ENCODE measurements around the gene B4GALNT3.

The B4GALNT3 gene

DNA sequence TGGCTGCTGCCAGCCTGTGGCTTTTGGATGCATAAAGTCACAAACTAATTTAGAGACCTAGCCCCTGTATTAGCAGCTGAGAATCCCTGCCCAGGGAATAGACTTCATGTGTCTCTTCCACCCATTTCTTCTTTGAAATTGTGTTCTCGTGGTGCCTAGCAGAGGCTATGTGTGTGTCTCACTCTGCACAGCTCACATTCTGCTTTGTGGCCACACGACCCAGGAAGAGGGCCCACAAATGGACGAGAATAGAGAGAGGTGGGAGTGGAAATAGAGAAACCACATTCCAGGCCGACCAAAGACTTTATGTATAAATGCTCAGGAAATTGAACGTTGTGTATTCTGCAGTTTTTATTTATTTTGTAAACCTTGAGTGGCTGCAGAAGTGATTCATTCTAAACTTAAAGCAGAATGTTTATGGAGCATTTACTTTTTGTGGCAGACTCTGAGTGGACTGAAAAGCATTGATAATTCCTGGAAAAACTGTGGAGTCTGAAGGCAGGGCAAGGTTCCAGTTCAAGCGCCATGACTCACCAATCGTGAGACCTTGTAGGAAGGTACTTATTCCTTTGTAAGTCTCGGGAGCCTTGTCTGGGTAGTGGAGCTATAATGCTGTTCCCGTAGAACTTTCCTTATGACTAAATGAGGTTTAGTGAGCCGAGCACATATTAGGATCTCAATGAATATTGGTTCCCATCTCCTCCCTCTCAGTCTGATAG lies 9.1 kb downstream of the B4GALNT3 start:
- no peaks in the 10 kb centered on the region for H3K4me1 ChIP-seq (ENCODE audit: control insufficient read depth in 1 of 2, insufficient read depth in 2 of 2, low read length in 2 of 2)
- no peak overlapping the region for H3K27ac ChIP-seq (ENCODE audit: low read length)
- H3K9me3 ChIP-seq (ENCODE audit: control insufficient read depth in 1 of 2, low read length in 2 of 2): no peaks in the 10 kb centered on the region
- peaks cover 10% of the 10 kb centered on the region for H3K27me3 ChIP-seq (ENCODE audit: low read depth, low read length)
- H3K36me3 ChIP-seq (ENCODE audit: control insufficient read depth in 1 of 2, insufficient read depth in 2 of 2, low read length in 2 of 2): no peaks in the 10 kb centered on the region
- H3K4me3 ChIP-seq (ENCODE audit: low read depth in 1 of 2, low read length in 2 of 2): no peak overlapping the region

DNA sequence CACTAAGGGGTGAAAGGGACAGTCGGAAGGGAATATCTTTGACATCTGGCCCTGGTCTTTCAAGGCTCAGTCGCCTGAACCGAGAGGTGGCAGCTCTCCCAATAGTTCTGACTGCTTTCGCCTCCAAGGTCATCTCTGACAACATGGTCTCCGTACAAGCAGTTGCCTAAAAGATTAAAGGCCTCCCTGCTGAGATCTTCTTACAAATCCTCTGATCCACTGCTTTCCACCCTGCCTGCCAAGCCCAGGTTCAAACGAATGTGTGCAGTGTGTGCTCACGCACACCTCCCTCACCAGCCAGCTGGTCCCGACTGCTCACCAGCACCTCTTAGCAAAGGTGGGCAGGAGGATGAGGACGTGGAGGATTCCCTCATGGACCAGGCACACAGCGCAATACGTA lies 10.4 kb downstream of the B4GALNT3 start:
- H3K4me3 ChIP-seq (ENCODE audit: low read depth in 1 of 2, low read length in 2 of 2): no peak overlapping the region
- no peaks in the 10 kb centered on the region for H3K4me1 ChIP-seq (ENCODE audit: control insufficient read depth in 1 of 2, insufficient read depth in 2 of 2, low read length in 2 of 2)
- no peak overlapping the region for H3K27ac ChIP-seq (ENCODE audit: low read length)
- peaks cover 6% of the 10 kb centered on the region for H3K27me3 ChIP-seq (ENCODE audit: low read depth, low read length)
- H3K9me3 ChIP-seq (ENCODE audit: control insufficient read depth in 1 of 2, low read length in 2 of 2): no peaks in the 10 kb centered on the region
- H3K36me3 ChIP-seq (ENCODE audit: control insufficient read depth in 1 of 2, insufficient read depth in 2 of 2, low read length in 2 of 2): no peaks in the 10 kb centered on the region

DNA sequence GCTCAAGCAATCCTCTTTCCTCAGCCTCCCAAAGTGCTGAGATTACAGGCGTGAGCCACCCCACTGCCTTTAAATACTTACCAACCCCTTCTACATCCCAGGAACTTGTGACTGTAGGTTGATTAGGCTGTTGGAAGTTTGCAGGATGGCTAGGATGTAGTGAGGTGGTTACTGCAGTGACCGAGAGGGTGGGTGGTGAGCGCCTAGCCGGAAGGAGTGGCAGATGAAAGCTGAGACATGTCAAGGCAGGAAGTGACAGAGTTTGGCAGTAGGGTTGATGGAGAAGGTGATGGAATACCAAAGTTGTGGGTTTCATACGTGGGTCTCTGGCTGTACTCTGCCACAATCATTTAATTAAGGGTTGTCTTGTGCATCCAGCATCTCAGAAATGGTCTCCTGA lies 13.5 kb downstream of the B4GALNT3 start:
- Histone ChIP-seq H3K4me1 (ENCODE audit: control insufficient read depth in 1 of 2, insufficient read depth in 2 of 2, low read length in 2 of 2) (no peaks in the 10 kb centered on the region), H3K27ac (ENCODE audit: low read length) (no peak overlapping the region), H3K27me3 (ENCODE audit: low read depth, low read length) (peaks cover 4% of the 10 kb centered on the region), H3K36me3 (ENCODE audit: control insufficient read depth in 1 of 2, insufficient read depth in 2 of 2, low read length in 2 of 2) (no peaks in the 10 kb centered on the region), H3K4me3 (ENCODE audit: low read depth in 1 of 2, low read length in 2 of 2) (no peak overlapping the region), H3K9me3 (ENCODE audit: control insufficient read depth in 1 of 2, low read length in 2 of 2) (no peaks in the 10 kb centered on the region)

- H3K36me3 ChIP-seq (ENCODE audit: control insufficient read depth in 1 of 2, insufficient read depth in 2 of 2, low read length in 2 of 2): no peaks in the 10 kb centered on the region
- no peaks in the 10 kb centered on the region for H3K4me1 ChIP-seq (ENCODE audit: control insufficient read depth in 1 of 2, insufficient read depth in 2 of 2, low read length in 2 of 2)
- no peaks in the 10 kb centered on the region for H3K9me3 ChIP-seq (ENCODE audit: control insufficient read depth in 1 of 2, low read length in 2 of 2)
- no peak overlapping the region for H3K27ac ChIP-seq (ENCODE audit: low read length)
- H3K4me3 ChIP-seq (ENCODE audit: low read depth in 1 of 2, low read length in 2 of 2): no peak overlapping the region
- peaks cover 4% of the 10 kb centered on the region for H3K27me3 ChIP-seq (ENCODE audit: low read depth, low read length)
Measured at GRCh38 chr12:473863-474577, 14.3 kb downstream of the B4GALNT3 start.

DNA sequence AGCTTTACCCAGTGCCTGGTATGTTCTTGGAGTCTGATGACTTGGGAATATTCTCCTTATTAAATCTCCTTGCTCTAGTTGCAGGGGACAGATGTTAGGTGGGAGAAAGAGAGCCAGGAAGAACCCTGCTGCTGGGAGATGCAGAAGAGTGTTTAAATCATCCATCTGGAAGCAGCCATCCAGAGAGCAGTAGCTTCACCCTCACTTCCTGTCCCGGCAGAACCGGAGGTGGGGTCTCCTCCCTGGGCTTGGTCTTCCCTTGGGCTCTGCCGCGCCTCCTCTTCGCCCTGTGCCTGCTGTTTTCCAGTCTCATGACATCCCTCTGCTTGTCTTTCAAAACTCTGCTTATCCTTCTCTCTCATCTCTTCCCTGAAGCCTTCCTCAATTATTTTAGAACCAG lies 15.5 kb downstream of the B4GALNT3 start:
- Histone ChIP-seq H3K27ac (ENCODE audit: low read length) (no peak overlapping the region), H3K4me1 (ENCODE audit: control insufficient read depth in 1 of 2, insufficient read depth in 2 of 2, low read length in 2 of 2) (no peaks in the 10 kb centered on the region), H3K36me3 (ENCODE audit: control insufficient read depth in 1 of 2, insufficient read depth in 2 of 2, low read length in 2 of 2) (no peaks in the 10 kb centered on the region), H3K9me3 (ENCODE audit: control insufficient read depth in 1 of 2, low read length in 2 of 2) (no peaks in the 10 kb centered on the region), H3K4me3 (ENCODE audit: low read depth in 1 of 2, low read length in 2 of 2) (no peak overlapping the region), H3K27me3 (ENCODE audit: low read depth, low read length) (peaks cover 4% of the 10 kb centered on the region)

GRCh38 chr12:479161-479560 lies 19.4 kb downstream of the B4GALNT3 start:
- Histone ChIP-seq H3K36me3 (ENCODE audit: control insufficient read depth in 1 of 2, insufficient read depth in 2 of 2, low read length in 2 of 2) (no peaks in the 10 kb centered on the region), H3K4me1 (ENCODE audit: control insufficient read depth in 1 of 2, insufficient read depth in 2 of 2, low read length in 2 of 2) (peaks cover 0 to 11% of the 10 kb centered on the region in 2 donors), H3K4me3 (ENCODE audit: low read depth in 1 of 2, low read length in 2 of 2) (no peak overlapping the region), H3K9me3 (ENCODE audit: control insufficient read depth in 1 of 2, low read length in 2 of 2) (no peaks in the 10 kb centered on the region), H3K27ac (ENCODE audit: low read length) (no peak overlapping the region), H3K27me3 (ENCODE audit: low read depth, low read length) (no peaks in the 10 kb centered on the region)

GRCh38 chr12:480831-481816 lies 21.4 kb downstream of the B4GALNT3 start:
- Histone ChIP-seq H3K36me3 (ENCODE audit: control insufficient read depth in 1 of 2, insufficient read depth in 2 of 2, low read length in 2 of 2) (no peaks in the 10 kb centered on the region), H3K27ac (ENCODE audit: low read length) (no peak overlapping the region), H3K4me1 (ENCODE audit: control insufficient read depth in 1 of 2, insufficient read depth in 2 of 2, low read length in 2 of 2) (peaks cover 0 to 11% of the 10 kb centered on the region in 2 donors), H3K27me3 (ENCODE audit: low read depth, low read length) (no peaks in the 10 kb centered on the region), H3K9me3 (ENCODE audit: control insufficient read depth in 1 of 2, low read length in 2 of 2) (no peaks in the 10 kb centered on the region), H3K4me3 (ENCODE audit: low read depth in 1 of 2, low read length in 2 of 2) (no peak overlapping the region)

- H3K36me3 ChIP-seq (ENCODE audit: control insufficient read depth in 1 of 2, insufficient read depth in 2 of 2, low read length in 2 of 2): no peaks in the 10 kb centered on the region
- peaks cover 0 to 11% of the 10 kb centered on the region in 2 donors for H3K4me1 ChIP-seq (ENCODE audit: control insufficient read depth in 1 of 2, insufficient read depth in 2 of 2, low read length in 2 of 2)
- H3K4me3 ChIP-seq (ENCODE audit: low read depth in 1 of 2, low read length in 2 of 2): no peak overlapping the region
- no peaks in the 10 kb centered on the region for H3K9me3 ChIP-seq (ENCODE audit: control insufficient read depth in 1 of 2, low read length in 2 of 2)
- H3K27ac ChIP-seq (ENCODE audit: low read length): no peak overlapping the region
- H3K27me3 ChIP-seq (ENCODE audit: low read depth, low read length): no peaks in the 10 kb centered on the region
Measured at GRCh38 chr12:482061-482460, 22.3 kb downstream of the B4GALNT3 start.

- no peak overlapping the region for H3K4me3 ChIP-seq (ENCODE audit: low read depth in 1 of 2, low read length in 2 of 2)
Measured at GRCh38 chr12:484096-484495, 24.4 kb downstream of the B4GALNT3 start.

DNA sequence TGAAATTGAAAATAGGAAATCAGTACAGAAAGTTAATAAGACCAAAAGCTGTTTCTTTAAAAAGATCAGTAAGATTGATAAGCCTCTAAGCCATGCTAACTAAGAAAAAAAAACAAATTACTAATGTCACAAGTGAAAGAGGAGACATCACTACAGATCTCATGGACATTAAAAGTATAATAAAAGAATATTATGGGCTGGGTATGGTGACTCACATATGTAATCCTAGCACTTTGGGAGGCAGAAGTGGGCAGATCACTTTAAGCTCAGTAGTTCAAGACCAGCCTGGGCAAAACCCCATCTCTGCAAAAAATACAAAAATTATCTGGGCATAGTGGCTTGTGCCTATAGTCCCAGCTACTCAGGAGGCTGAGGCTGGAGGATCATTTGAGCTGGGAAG lies 30.5 kb downstream of the B4GALNT3 start:
- H3K36me3 ChIP-seq (ENCODE audit: control insufficient read depth in 1 of 2, insufficient read depth in 2 of 2, low read length in 2 of 2): no peaks in the 10 kb centered on the region
- no peaks in the 10 kb centered on the region for H3K27me3 ChIP-seq (ENCODE audit: low read depth, low read length)
- peaks cover 0 to 11% of the 10 kb centered on the region in 2 donors for H3K9me3 ChIP-seq (ENCODE audit: control insufficient read depth in 1 of 2, low read length in 2 of 2)
- H3K27ac ChIP-seq (ENCODE audit: low read length): no peak overlapping the region
- H3K4me1 ChIP-seq (ENCODE audit: control insufficient read depth in 1 of 2, insufficient read depth in 2 of 2, low read length in 2 of 2): no peaks in the 10 kb centered on the region
- H3K4me3 ChIP-seq (ENCODE audit: low read depth in 1 of 2, low read length in 2 of 2): no peak overlapping the region

More at GRCh38 chr12:484096-484495, 24.4 kb downstream of the B4GALNT3 start:
- Histone ChIP-seq H3K9me3 (ENCODE audit: control insufficient read depth in 1 of 2, low read length in 2 of 2) (peaks cover 0 to 3% of the 10 kb centered on the region in 2 donors), H3K27ac (ENCODE audit: low read length) (no peak overlapping the region), H3K27me3 (ENCODE audit: low read depth, low read length) (no peaks in the 10 kb centered on the region), H3K36me3 (ENCODE audit: control insufficient read depth in 1 of 2, insufficient read depth in 2 of 2, low read length in 2 of 2) (no peaks in the 10 kb centered on the region), H3K4me1 (ENCODE audit: control insufficient read depth in 1 of 2, insufficient read depth in 2 of 2, low read length in 2 of 2) (peaks cover 0 to 11% of the 10 kb centered on the region in 2 donors)

DNA sequence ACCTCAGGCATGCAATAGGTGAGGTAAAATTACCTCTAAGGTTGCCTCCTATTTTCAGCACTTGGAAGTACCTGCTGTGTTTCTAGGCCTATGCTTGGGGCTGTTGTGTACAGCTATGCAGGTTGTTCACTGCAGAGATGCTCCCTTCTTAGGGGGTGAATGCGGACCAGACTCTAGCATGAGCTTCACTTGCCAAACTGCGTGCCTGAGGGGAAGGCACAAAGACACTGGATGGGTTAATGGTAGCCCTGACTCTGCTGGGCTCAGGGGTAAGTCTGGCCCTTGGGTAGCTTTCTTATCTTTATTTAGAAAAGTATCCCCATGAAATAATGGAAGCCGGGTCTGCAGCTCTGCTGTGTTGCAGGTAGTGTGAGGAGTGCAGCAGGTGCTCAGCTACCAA lies 35.7 kb downstream of the B4GALNT3 start:
- Histone ChIP-seq H3K4me3 (ENCODE audit: low read depth in 1 of 2, low read length in 2 of 2) (no peak overlapping the region), H3K27ac (ENCODE audit: low read length) (no peak overlapping the region), H3K36me3 (ENCODE audit: control insufficient read depth in 1 of 2, insufficient read depth in 2 of 2, low read length in 2 of 2) (no peaks in the 10 kb centered on the region), H3K4me1 (ENCODE audit: control insufficient read depth in 1 of 2, insufficient read depth in 2 of 2, low read length in 2 of 2) (no peaks in the 10 kb centered on the region), H3K27me3 (ENCODE audit: low read depth, low read length) (no peaks in the 10 kb centered on the region), H3K9me3 (ENCODE audit: control insufficient read depth in 1 of 2, low read length in 2 of 2) (peaks cover 0 to 8% of the 10 kb centered on the region in 2 donors)
